ENCODE measurements around the gene NKAPL. TPM values are rescaled to one million over a fixed set of nuclear protein-coding genes. Genes with fewer than 3 reads are reported as not detected.
A peak's percentile ranks its signal among the peaks of the same experiment; 100 is the strongest.

The NKAPL gene
- total and polyA plus RNA-seq, 7 donors, result 5.0 to 27.3 (median 8.1) TPM

GRCh38 chr6:28220257-28221133, 38.6 kb upstream of the NKAPL start:
- Histone ChIP-seq H3K9me3 (no peaks in the 10 kb centered on the region), H3K4me3 (no peak overlapping the region), H3K27ac (no peak overlapping the region), H3K27me3 (ENCODE audit: insufficient read depth in 3 of 3, low read length in 2 of 3) (peaks cover 0 to 9% (median 1%) of the 10 kb centered on the region in 3 donors), H3K4me1 (peaks cover 19% of the 10 kb centered on the region), H3K36me3 (ENCODE audit: insufficient read depth in 1 of 2, low read depth in 1 of 2) (no peaks in the 10 kb centered on the region)
- TF ChIP-seq CTCF (IDR thresholded peaks at IDR 0.05), result no peak
- intact Hi-C loops (cut with DNase I), result loop anchor here in 1 of 2 donors (10.0 kb wide), 1 partner anchor 134 kb away; no protein-coding TSS in a partner anchor
- ATAC-seq, result no peak
- DNase-seq, result no peak
- WGBS, 3 donors, result 33 to 42% (median 41%) methylated on average over 6 of the region's 6 CpGs

GRCh38 chr6:28224131-28225055, 34.7 kb upstream of the NKAPL start:
- peak in 2 of 4 donors; percentile 4 to 7 for ATAC-seq
- no peak for TF ChIP-seq CTCF (IDR thresholded peaks at IDR 0.05)

GRCh38 chr6:28225056-28225834, 33.9 kb upstream of the NKAPL start, which contains the start of gene ZSCAN9:
ZSCAN9 (plus strand) TSS chr6:28225275; CDS start chr6:28227085, 1,810 bp downstream.
- ATAC-seq, result peak; percentile 95 to 99 (median 98)
- Histone ChIP-seq H3K27ac (peak within 1 kb of the TSS; percentile 62), H3K4me3 (peak within 1 kb of the TSS; percentile 84), H3K4me1 (peaks cover 10% of the 10 kb centered on the region), H3K36me3 (ENCODE audit: insufficient read depth in 1 of 2, low read depth in 1 of 2) (peaks cover 8 to 38% of the 10 kb centered on the region in 2 donors), H3K9me3 (no peaks in the 10 kb centered on the region), H3K27me3 (ENCODE audit: insufficient read depth in 3 of 3, low read length in 2 of 3) (peaks cover 0 to 9% (median 1%) of the 10 kb centered on the region in 3 donors)
- intact Hi-C loops (cut with DNase I), result loop anchor here (5.0 to 10.0 kb wide), 2 partner anchors 83 to 130 kb away; partner anchors contain the start of gene ZKSCAN8 (in 2 of the 2)
- TF ChIP-seq CTCF (IDR thresholded peaks at IDR 0.05), result no peak
- 0% methylated on average over 45 of the region's 45 CpGs for whole genome bisulfite sequencing, 3 donors
- peak; percentile 88 to 93 for DNase-seq

More at GRCh38 chr6:28224131-28225055, 34.7 kb upstream of the NKAPL start:
- H3K4me1 ChIP-seq, result peaks cover 10% of the 10 kb centered on the region
- 57 to 60% (median 57%) methylated on average over 9 of the region's 9 CpGs for WGBS, 3 donors
- H3K4me3 ChIP-seq, result peak overlapping the region; percentile 84
- H3K36me3 ChIP-seq (ENCODE audit: insufficient read depth in 1 of 2, low read depth in 1 of 2), result peaks cover 8 to 30% of the 10 kb centered on the region in 2 donors
- H3K27ac ChIP-seq, result peak overlapping the region; percentile 62
- intact Hi-C loops (cut with DNase I), result loop anchor here (5.0 to 10.0 kb wide), 2 partner anchors 82 to 130 kb away; partner anchors contain the start of gene ZKSCAN8 (in 2 of the 2)
- H3K27me3 ChIP-seq (ENCODE audit: insufficient read depth in 3 of 3, low read length in 2 of 3), result peaks cover 0 to 9% (median 1%) of the 10 kb centered on the region in 3 donors
- no peaks in the 10 kb centered on the region for H3K9me3 ChIP-seq
- DNase-seq, result no peak

GRCh38 chr6:28226460-28226859, 32.6 kb upstream of the NKAPL start:
- no peak overlapping the region for H3K27ac ChIP-seq
- peaks cover 10% of the 10 kb centered on the region for H3K4me1 ChIP-seq
- WGBS, 3 donors, result 90 to 91% (median 91%) methylated on average over 2 of the region's 2 CpGs
- intact Hi-C loops (cut with DNase I), result loop anchor here (2.0 to 10.0 kb wide), 3 partner anchors 24 to 128 kb away; partner anchors contain the start of gene ZKSCAN8 (in 2 of the 2)
- H3K4me3 ChIP-seq, result peak overlapping the region; percentile 84
- DNase-seq, result no peak
- no peak for TF ChIP-seq CTCF (IDR thresholded peaks at IDR 0.05)
- no peak for ATAC-seq
- H3K9me3 ChIP-seq, result no peaks in the 10 kb centered on the region
- H3K27me3 ChIP-seq (ENCODE audit: insufficient read depth in 3 of 3, low read length in 2 of 3), result peaks cover 0 to 9% (median 1%) of the 10 kb centered on the region in 3 donors
- peaks cover 8 to 50% of the 10 kb centered on the region in 2 donors for H3K36me3 ChIP-seq (ENCODE audit: insufficient read depth in 1 of 2, low read depth in 1 of 2)

Data from psoas muscle (tissue), 8 donors.